GM23248 (cell line): ENCODE data around the gene NACC2. TPM values are rescaled to one million over a fixed set of nuclear protein-coding genes. Genes with fewer than 3 reads are reported as not detected.

ENCODE experiments used
- DNase-seq: peaks from one replicate; pipeline ENCODE4 v3.0.0-alpha.2; 2015
- H2AFZ ChIP-seq: fragments of 200-600 bp; sonication (generic); 2 replicates; pipeline ENCODE4 v1.6.1; 2016; ENCODE audit warnings: antibody characterized with exemption
- H3F3A ChIP-seq: fragments of 200-600 bp; sonication (generic); 2 replicates; pipeline ENCODE4 v1.6.1; 2016; ENCODE audit warnings: mild to moderate bottlenecking, antibody characterized with exemption, mixed run types; ENCODE audit not compliant: insufficient read depth
- H3K27ac ChIP-seq: fragments of 200-600 bp; sonication (generic); 2 replicates; pipeline ENCODE4 v1.5.1; 2016; ENCODE audit warnings: mild to moderate bottlenecking
- H3K27me3 ChIP-seq: fragments of 200-600 bp; sonication (generic); replicated peaks from 2 replicates; pipeline ENCODE4 v1.6.1; 2016; ENCODE audit warnings: mild to moderate bottlenecking; ENCODE audit not compliant: insufficient read depth
- H3K36me3 ChIP-seq: fragments of 200-600 bp; sonication (generic); 2 replicates; pipeline ENCODE4 v1.6.1; 2016; ENCODE audit warnings: low read depth, mild to moderate bottlenecking
- H3K4me1 ChIP-seq: fragments of 200-600 bp; sonication (generic); 2 replicates; pipeline ENCODE4 v1.6.1; 2016; ENCODE audit warnings: mild to moderate bottlenecking; ENCODE audit not compliant: insufficient read depth
- H3K4me2 ChIP-seq: fragments of 200-600 bp; sonication (generic); one replicate; pipeline ENCODE4 v1.6.1; 2016; ENCODE audit warnings: mild to moderate bottlenecking; ENCODE audit not compliant: unreplicated experiment
- H3K4me3 ChIP-seq: fragments of 200-600 bp; sonication (generic); 2 replicates; pipeline ENCODE4 v1.5.1; 2016; ENCODE audit warnings: mild to moderate bottlenecking
- H3K79me2 ChIP-seq: fragments of 200-600 bp; sonication (generic); 2 replicates; pipeline ENCODE4 v1.6.1; 2016; ENCODE audit warnings: mild to moderate bottlenecking; ENCODE audit not compliant: insufficient read depth
- H3K9ac ChIP-seq: fragments of 200-600 bp; sonication (generic); 2 replicates; pipeline ENCODE4 v1.6.1; 2016; ENCODE audit warnings: mild to moderate bottlenecking
- H3K9me2 ChIP-seq: fragments of 200-600 bp; sonication (generic); 2 replicates; pipeline ENCODE4 v1.6.1; 2016; ENCODE audit warnings: mixed run types, mild to moderate bottlenecking, moderate library complexity; ENCODE audit not compliant: insufficient read depth
- H3K9me3 ChIP-seq: fragments of 200-600 bp; sonication (generic); one replicate; pipeline ENCODE4 v1.6.1; 2017; ENCODE audit warnings: low read depth
- H4K20me1 ChIP-seq: fragments of 200-600 bp; sonication (generic); 2 replicates; pipeline ENCODE4 v1.6.0; 2016; ENCODE audit not compliant: insufficient read depth
- EZH2 ChIP-seq: fragments of 200-600 bp; sonication (generic); IDR thresholded peaks from 2 replicates; pipeline ENCODE4 v1.6.1; 2018; ENCODE audit warnings: antibody characterized with exemption, mild to moderate bottlenecking; ENCODE audit not compliant: insufficient read depth, poor library complexity, severe bottlenecking
- EZH2phosphoT487 ChIP-seq: fragments of 200-600 bp; sonication (generic); IDR thresholded peaks from 2 replicates; pipeline ENCODE4 v1.6.1; 2018; ENCODE audit warnings: antibody characterized with exemption, moderate library complexity, mild to moderate bottlenecking, low read depth; ENCODE audit not compliant: insufficient read depth
- WGBS, 2 experiments: methylation state at CpG; one replicate each; pipeline ENCODE4 v1.1.6; 2015 to 2017; ENCODE audit warnings: low lambda C conversion rate in 2 of 2, low coverage in 1 of 2; ENCODE audit errors: missing lambda C conversion rate in 2 of 2; 5-methylcytosine and 5-hydroxymethylcytosine counted together
- in situ Hi-C: fragments of 300-500 bp; cut with MboI; formaldehyde crosslinking; loops from 2 replicates; pipeline ENCODE4 v1.15.0; 2020
- polyA plus RNA-seq: library from polyadenylated mRNA; unstranded; fragments of >200 nt; fragmentation: Nextera tagmentation; extraction: Ambion mirVana; gene quantifications from 2 replicates; pipeline ENCODE4 v1.2.1, GENCODE V29; 2016
- total RNA-seq: library from RNA; depleted of rRNA; stranded (reverse); fragments of >200 nt; shearing (Covaris generic); gene quantifications from 2 replicates; pipeline ENCODE4 v1.2.3, GENCODE V29; 2014

NACC2 gene
- total and polyA plus RNA-seq, 2 experiments from 2014 or later, result 5.3 to 30.7 TPM

DNA sequence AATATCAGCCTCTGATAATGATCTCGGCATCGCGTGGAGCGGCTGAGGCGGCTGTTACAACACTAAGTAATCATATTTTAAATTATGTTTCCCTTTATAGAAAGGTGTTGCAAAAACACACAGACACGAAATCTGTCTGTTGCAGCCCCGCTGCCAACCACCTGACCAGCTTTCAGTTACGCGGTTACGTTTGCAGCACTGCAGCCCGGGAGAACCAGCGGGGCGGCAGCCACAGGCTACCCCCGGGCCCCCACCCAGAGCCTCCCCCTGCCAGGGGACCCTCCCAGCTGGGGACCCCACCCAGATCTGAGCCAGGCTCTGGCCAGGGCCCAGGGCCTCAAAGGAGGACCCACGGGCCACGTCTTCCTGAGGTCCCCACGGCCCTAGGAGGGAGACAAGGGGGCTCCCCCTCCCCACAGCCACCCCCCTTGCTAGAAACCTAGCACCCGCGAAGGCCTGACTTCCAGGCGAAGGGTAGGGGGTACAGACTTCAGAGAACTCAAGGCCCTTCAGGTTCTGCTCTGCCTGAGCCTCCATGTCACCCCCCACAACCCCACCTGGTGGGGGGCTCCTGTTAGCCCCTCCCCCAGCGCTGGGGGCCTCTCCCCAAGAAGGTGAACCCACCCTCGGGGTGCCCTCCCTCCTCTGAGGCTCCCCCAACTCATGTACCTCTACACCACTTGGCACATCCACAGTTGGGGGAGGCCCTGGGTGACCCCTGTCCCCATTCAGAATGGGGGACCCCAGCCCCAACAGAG, 6.0 kb downstream of the NACC2 start:
- no peaks in the 10 kb centered on the region for H3K9me2 ChIP-seq
- in situ Hi-C loops, result no loop called here

DNA sequence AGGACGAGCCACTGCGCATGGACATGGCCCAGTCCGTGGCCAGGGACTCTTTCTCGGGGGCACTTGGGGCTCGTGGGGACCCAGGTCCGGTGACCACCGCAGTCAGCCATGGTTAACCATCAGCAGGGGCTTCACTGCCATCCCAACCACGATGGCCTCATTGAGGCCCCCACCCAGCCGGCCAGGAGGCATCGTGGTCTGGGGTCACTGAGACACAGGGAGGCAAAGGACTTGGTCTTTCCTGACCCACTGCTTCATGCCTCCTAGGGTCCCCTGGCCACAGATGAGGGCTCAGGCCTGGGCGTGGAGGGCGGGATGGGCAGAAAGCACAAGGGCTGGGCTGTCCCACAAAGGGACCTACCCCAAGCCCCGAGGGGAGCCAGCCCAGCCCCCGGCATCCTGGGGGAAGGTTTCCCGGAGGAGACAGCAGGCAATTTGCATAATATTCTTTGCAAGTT, 6.6 kb downstream of the NACC2 start:
- peaks cover 95% of the 10 kb centered on the region for H3K79me2 ChIP-seq
- WGBS, 2 experiments, result 81 to 82% methylated on average over 15 of the region's 15 CpGs
- no peak overlapping the region for H3K9ac ChIP-seq
- no peaks in the 10 kb centered on the region for H3K9me2 ChIP-seq
- TF ChIP-seq EZH2 (no peak), EZH2phosphoT487 (no peak)
- H3F3A ChIP-seq, result 0 out of 2 replicates have a peak, but pooled peaks cover 4% of the 10 kb centered on the region
- no peaks in the 10 kb centered on the region for H3K9me3 ChIP-seq
- no peak overlapping the region for H3K27ac ChIP-seq
- H3K4me2 ChIP-seq, result no peak overlapping the region
- H3K4me3 ChIP-seq, result no peak overlapping the region
- no peaks in the 10 kb centered on the region for H3K36me3 ChIP-seq
- peaks cover 13% of the 10 kb centered on the region for H3K4me1 ChIP-seq
- H2AFZ ChIP-seq, result no peak overlapping the region
- no peak for DNase-seq
- peaks cover 5% of the 10 kb centered on the region; the same call in 1 of the 2 replicates for H4K20me1 ChIP-seq
- no peaks in the 10 kb centered on the region for H3K27me3 ChIP-seq
- in situ Hi-C loops, result no loop called here

More for the DNA sequence above, 6.0 kb downstream of the NACC2 start:
- Histone ChIP-seq H3K9ac (no peak overlapping the region), H4K20me1 (peaks cover 5% of the 10 kb centered on the region; the same call in 1 of the 2 replicates), H3F3A (0 out of 2 replicates have a peak, but pooled peaks cover 4% of the 10 kb centered on the region), H3K4me3 (no peak overlapping the region), H3K9me3 (no peaks in the 10 kb centered on the region), H3K27ac (no peak overlapping the region), H3K36me3 (no peaks in the 10 kb centered on the region), H3K4me2 (no peak overlapping the region), H3K79me2 (peaks cover 99% of the 10 kb centered on the region), H2AFZ (no peak overlapping the region), H3K27me3 (no peaks in the 10 kb centered on the region), H3K4me1 (peaks cover 15% of the 10 kb centered on the region)
- no peak for DNase-seq
- WGBS, 2 experiments, result 74 to 77% methylated on average over 18 to 19 of the region's 22 CpGs
- TF ChIP-seq EZH2phosphoT487 (no peak), EZH2 (no peak)

DNA sequence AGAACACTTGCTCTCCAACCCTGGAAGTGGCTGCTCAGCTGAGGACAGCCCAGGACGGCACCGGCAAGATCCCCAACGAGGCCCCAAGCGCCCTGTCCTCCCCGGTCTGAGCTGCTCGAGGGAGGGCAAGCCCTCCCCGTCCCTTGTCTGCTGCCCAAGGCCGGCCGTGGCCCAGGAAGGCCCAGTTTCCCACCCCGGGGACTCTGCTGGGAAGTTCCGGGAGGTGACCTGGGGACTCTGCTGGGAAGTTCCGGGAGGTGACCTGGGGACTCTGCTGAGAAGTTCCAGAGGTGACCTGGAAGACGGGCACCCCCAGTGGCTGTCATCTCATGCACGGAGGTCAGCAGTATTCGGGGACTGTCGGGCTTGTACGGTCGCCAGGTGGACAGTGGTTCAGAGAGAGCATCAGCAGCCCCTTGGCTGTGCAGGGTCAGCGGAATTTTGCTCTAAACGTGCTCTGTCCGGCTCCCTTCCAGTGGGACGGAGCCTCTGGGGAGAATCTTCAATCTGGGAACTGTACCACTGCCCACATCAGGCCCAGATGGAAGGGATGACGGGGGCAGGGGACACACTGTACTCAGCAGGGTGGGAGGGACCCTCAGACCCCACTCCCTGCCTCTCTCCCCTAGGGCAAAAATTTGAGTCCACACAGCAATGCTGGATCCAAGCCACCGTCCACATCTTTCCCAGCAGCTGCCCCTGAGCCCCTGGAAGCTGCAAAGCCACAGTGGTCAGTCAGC, 7.2 kb downstream of the NACC2 start:
- Histone ChIP-seq H3K4me3 (no peak overlapping the region), H3K9ac (no peak overlapping the region), H3K79me2 (peaks cover 93% of the 10 kb centered on the region), H3K9me2 (no peaks in the 10 kb centered on the region), H3K27ac (no peak overlapping the region), H3K9me3 (no peaks in the 10 kb centered on the region), H3K4me1 (peaks cover 7% of the 10 kb centered on the region), H3K4me2 (no peak overlapping the region), H3K36me3 (no peaks in the 10 kb centered on the region), H3F3A (0 out of 2 replicates have a peak, but pooled peaks cover 4% of the 10 kb centered on the region), H4K20me1 (peaks cover 5% of the 10 kb centered on the region; the same call in 1 of the 2 replicates), H3K27me3 (no peaks in the 10 kb centered on the region), H2AFZ (no peak overlapping the region)
- TF ChIP-seq EZH2, result no peak
- no peak for TF ChIP-seq EZH2phosphoT487
- 86 to 87% methylated on average over 22 to 24 of the region's 24 CpGs for WGBS, 2 experiments
- in situ Hi-C loops, result no loop called here
- DNase-seq, result no peak

DNA sequence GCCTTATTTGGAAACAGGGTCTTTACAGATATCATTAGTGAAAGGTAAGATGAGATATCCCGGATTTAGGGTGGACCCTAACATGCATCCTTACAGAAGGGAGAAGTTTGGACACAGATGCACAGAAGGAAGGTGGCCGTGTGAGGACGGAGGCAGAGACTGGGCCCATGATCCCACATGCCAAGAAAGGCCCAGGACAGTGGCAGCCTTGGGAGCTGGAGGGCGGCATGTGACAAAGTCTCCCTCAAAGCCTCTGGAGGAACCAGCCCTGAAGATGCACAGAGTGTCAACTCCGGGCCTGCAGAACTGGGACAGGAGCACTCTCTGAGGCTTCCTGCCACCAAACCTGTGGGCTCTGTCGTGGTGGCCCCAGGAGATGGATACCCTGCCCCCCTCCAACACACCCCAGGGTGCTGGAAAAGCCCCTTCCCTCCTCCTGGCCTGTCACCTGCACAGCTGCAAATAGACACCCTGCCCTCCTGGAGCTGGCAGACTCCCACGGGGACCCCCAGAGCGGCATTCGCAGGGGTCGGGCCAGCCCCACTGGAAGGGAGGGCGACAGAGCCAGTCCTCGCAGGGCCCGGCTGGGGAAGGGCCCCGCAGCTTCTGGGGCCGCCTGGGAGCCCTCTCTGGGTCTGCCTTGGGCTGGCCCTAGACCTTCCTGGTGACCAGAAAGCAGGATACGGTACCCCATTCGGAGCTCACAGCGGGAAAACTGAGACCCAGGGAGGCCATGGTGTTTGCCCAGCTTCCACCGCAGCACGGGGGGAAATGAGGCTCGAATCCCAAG, 7.9 kb downstream of the NACC2 start:
- TF ChIP-seq EZH2, result no peak
- no peak for TF ChIP-seq EZH2phosphoT487
- Histone ChIP-seq H3K4me2 (no peak overlapping the region), H2AFZ (no peak overlapping the region), H3K36me3 (no peaks in the 10 kb centered on the region), H3K27ac (no peak overlapping the region), H3K9me2 (no peaks in the 10 kb centered on the region), H3F3A (0 out of 2 replicates have a peak, but pooled peaks cover 4% of the 10 kb centered on the region), H3K27me3 (no peaks in the 10 kb centered on the region), H3K4me3 (no peak overlapping the region), H3K4me1 (peaks cover 6% of the 10 kb centered on the region), H3K79me2 (peaks cover 92% of the 10 kb centered on the region), H4K20me1 (peaks cover 5% of the 10 kb centered on the region; the same call in 1 of the 2 replicates), H3K9ac (no peak overlapping the region), H3K9me3 (no peaks in the 10 kb centered on the region)
- 95% methylated on average over 20 to 21 of the region's 21 CpGs for WGBS, 2 experiments
- no peak for DNase-seq
- in situ Hi-C loops, result no loop called here
